PFSK-1 (cell line): ENCODE results near the gene MICALL2.

Experiments
- POLR2AphosphoS5 ChIP-seq: IDR thresholded peaks from 2 replicates; pipeline ENCODE4 v1.6.1; 2012; ENCODE audit warnings: low read depth, mild to moderate bottlenecking, control low read depth, low read length, moderate library complexity
- REST ChIP-seq, 2 experiments: IDR thresholded peaks; 2 replicates each; pipeline versions ENCODE4 v1.6.1 to v1.8.0; 2011 to 2012; ENCODE audit warnings: low read depth in 2 of 2, low read length in 2 of 2, control low read depth in 1 of 2, inconsistent platforms in 1 of 2, mild to moderate bottlenecking in 1 of 2, moderate library complexity in 1 of 2; ENCODE audit not compliant: insufficient read depth in 1 of 2
- TAF1 ChIP-seq: IDR thresholded peaks from 2 replicates; pipeline ENCODE4 v1.6.1; 2012; ENCODE audit warnings: low read length, control low read depth, borderline replicate concordance; ENCODE audit not compliant: insufficient read depth

GRCh38 chr7:1496531-1497292, 37.4 kb upstream of the MICALL2 start:
- TF ChIP-seq TAF1: no peak
- TF ChIP-seq REST (IDR thresholded peaks at IDR 0.05; ENCODE audit: insufficient read depth in 1 of 2, low read depth in 2 of 2, low read length in 2 of 2): no peak
- TF ChIP-seq POLR2AphosphoS5: no peak
